DOHH2 (cell line): ENCODE measurements around the gene ODAD2.

Experiments
- H3F3A ChIP-seq: fragments of 200-600 bp; sonication (generic), shearing (Covaris generic); 2 replicates; pipeline ENCODE4 v1.6.0; 2016; ENCODE audit warnings: antibody characterized with exemption, mild to moderate bottlenecking; ENCODE audit not compliant: control insufficient read depth, insufficient read depth
- H3K27ac ChIP-seq: fragments of 200-600 bp; sonication (generic); 2 replicates; pipeline ENCODE4 v1.5.1; 2014; ENCODE audit warnings: low read depth, mild to moderate bottlenecking, low read length, moderate library complexity
- H3K27me3 ChIP-seq: fragments of 200-600 bp; sonication (generic); 2 replicates; pipeline ENCODE4 v1.6.1; 2014; ENCODE audit warnings: mild to moderate bottlenecking, low read length, mixed read lengths; ENCODE audit not compliant: control insufficient read depth
- H3K36me3 ChIP-seq: fragments of 200-600 bp; sonication (generic); 2 replicates; pipeline ENCODE4 v1.6.1; 2014; ENCODE audit warnings: mild to moderate bottlenecking, low read length, moderate library complexity, mixed read lengths; ENCODE audit not compliant: control insufficient read depth
- H3K4me1 ChIP-seq: fragments of 200-600 bp; sonication (generic); 2 replicates; pipeline ENCODE4 v1.6.1; 2014; ENCODE audit warnings: mild to moderate bottlenecking, low read length, mixed read lengths; ENCODE audit not compliant: control insufficient read depth
- H3K4me2 ChIP-seq: fragments of 200-600 bp; sonication (generic); 2 replicates; pipeline ENCODE4 v1.6.0; 2014; ENCODE audit warnings: mild to moderate bottlenecking, low read length, moderate library complexity
- H3K4me3 ChIP-seq: fragments of 200-600 bp; sonication (generic); 2 replicates; pipeline ENCODE4 v1.5.1; 2014; ENCODE audit warnings: mild to moderate bottlenecking, low read length, mixed read lengths
- H3K79me2 ChIP-seq: fragments of 200-600 bp; sonication (generic); 2 replicates; pipeline ENCODE4 v1.6.1; 2014; ENCODE audit warnings: mild to moderate bottlenecking, low read length, mixed read lengths; ENCODE audit not compliant: control insufficient read depth
- H3K9me2 ChIP-seq: fragments of 200-600 bp; sonication (generic); replicated peaks from 2 replicates; pipeline ENCODE4 v1.6.1; 2014; ENCODE audit warnings: mild to moderate bottlenecking, low read length, mixed read lengths; ENCODE audit not compliant: control insufficient read depth
- H3K9me3 ChIP-seq: fragments of 200-600 bp; sonication (generic); 2 replicates; pipeline ENCODE4 v1.6.1; 2014; ENCODE audit warnings: antibody characterized with exemption, low read length, mixed read lengths; ENCODE audit not compliant: control insufficient read depth, insufficient read depth
- H4K20me1 ChIP-seq: fragments of 200-600 bp; sonication (generic); 2 replicates; pipeline ENCODE4 v1.6.0; 2014; ENCODE audit warnings: low read depth, mild to moderate bottlenecking, antibody characterized with exemption, low read length, moderate library complexity; ENCODE audit not compliant: control insufficient read depth, insufficient read depth
- EZH2phosphoT487 ChIP-seq: fragments of 200-600 bp; sonication (generic); IDR thresholded peaks from 2 replicates; pipeline ENCODE4 v1.6.1; 2017; ENCODE audit warnings: borderline replicate concordance, mild to moderate bottlenecking, antibody characterized with exemption, low read length, moderate library complexity, mixed read lengths
- TF ChIP-seq, protein P1 (sequence below): fragments of 200-600 bp; sonication (generic); IDR thresholded peaks from one replicate; pipeline ENCODE4 v1.5.1; 2014; ENCODE audit warnings: antibody characterized with exemption, mild to moderate bottlenecking, low read depth, low read length; ENCODE audit not compliant: poor library complexity, severe bottlenecking

The ODAD2 gene

DNA sequence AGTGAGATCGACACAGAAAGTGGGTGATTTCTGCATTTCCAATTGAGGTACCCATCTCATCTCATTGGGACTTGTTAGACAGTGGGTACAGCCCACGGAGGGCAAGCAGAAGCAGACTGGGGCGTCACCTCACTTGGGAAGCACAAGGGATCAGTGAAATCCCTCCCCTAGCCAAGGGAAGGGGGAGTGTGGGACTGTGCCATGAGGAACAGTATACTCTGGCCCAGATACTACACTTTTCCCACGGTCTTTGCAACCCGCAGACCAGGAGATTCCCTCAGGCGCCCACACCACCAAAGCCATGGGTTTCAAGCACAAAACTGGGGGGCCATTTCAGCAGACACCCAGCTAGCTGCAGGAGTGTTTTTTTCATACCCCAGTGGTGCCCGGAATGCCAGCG, 99.8 kb downstream of the ODAD2 start:
- Histone ChIP-seq H4K20me1 (no peaks in the 10 kb centered on the region), H3K4me3 (no peak overlapping the region), H3K9me2 (no peaks in the 10 kb centered on the region), H3K4me1 (no peaks in the 10 kb centered on the region), H3K9me3 (no peaks in the 10 kb centered on the region), H3K79me2 (no peaks in the 10 kb centered on the region), H3K4me2 (no peak overlapping the region), H3K27ac (no peak overlapping the region), H3K27me3 (no peaks in the 10 kb centered on the region), H3F3A (no peaks in the 10 kb centered on the region), H3K36me3 (no peaks in the 10 kb centered on the region)
- TF ChIP-seq, protein P1, sequence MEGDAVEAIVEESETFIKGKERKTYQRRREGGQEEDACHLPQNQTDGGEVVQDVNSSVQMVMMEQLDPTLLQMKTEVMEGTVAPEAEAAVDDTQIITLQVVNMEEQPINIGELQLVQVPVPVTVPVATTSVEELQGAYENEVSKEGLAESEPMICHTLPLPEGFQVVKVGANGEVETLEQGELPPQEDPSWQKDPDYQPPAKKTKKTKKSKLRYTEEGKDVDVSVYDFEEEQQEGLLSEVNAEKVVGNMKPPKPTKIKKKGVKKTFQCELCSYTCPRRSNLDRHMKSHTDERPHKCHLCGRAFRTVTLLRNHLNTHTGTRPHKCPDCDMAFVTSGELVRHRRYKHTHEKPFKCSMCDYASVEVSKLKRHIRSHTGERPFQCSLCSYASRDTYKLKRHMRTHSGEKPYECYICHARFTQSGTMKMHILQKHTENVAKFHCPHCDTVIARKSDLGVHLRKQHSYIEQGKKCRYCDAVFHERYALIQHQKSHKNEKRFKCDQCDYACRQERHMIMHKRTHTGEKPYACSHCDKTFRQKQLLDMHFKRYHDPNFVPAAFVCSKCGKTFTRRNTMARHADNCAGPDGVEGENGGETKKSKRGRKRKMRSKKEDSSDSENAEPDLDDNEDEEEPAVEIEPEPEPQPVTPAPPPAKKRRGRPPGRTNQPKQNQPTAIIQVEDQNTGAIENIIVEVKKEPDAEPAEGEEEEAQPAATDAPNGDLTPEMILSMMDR, result no peak
- TF ChIP-seq EZH2phosphoT487, result no peak

DNA sequence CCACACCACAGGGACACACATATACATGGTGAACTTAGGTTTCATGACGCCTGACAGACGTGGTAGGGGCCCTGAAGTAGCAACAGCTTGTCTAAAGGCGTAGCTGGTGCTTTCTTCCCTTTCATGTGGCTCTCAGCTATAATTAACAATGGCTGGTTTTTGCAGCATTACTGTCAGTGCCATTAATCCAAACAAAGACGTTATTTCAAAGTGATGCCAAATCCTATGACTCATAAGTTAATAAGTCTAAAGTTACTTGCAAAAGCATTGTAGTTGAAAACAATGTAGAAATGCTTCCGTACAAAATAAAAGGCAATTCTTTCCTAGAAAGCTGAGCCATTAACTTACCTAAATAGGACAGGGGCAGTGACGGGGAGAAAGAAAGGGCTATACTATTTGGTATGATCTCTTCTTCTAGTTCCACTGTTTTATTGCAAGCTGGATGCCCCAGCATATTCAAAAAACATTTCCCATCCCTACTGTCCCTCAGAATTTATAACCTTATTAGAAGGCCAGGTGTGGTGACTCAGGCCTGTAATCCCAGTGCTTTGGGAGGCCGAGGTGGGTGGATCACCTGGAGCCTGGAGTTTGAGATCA, 105.4 kb downstream of the ODAD2 start:
- Histone ChIP-seq H3K4me3 (no peak overlapping the region), H3K27me3 (no peaks in the 10 kb centered on the region), H3K36me3 (no peaks in the 10 kb centered on the region), H4K20me1 (no peaks in the 10 kb centered on the region), H3K4me2 (no peak overlapping the region), H3K79me2 (no peaks in the 10 kb centered on the region), H3K9me3 (no peaks in the 10 kb centered on the region), H3K27ac (no peak overlapping the region), H3F3A (no peaks in the 10 kb centered on the region), H3K4me1 (no peaks in the 10 kb centered on the region), H3K9me2 (no peaks in the 10 kb centered on the region)
- TF ChIP-seq, protein P1, result no peak
- no peak for TF ChIP-seq EZH2phosphoT487

- H3K27ac ChIP-seq, result no peak overlapping the region
- no peak overlapping the region for H3K4me2 ChIP-seq
- TF ChIP-seq EZH2phosphoT487, result no peak
- TF ChIP-seq, protein P1, result no peak
- no peaks in the 10 kb centered on the region for H3F3A ChIP-seq
- no peaks in the 10 kb centered on the region for H3K27me3 ChIP-seq
- H3K4me3 ChIP-seq, result no peak overlapping the region
- no peaks in the 10 kb centered on the region for H3K4me1 ChIP-seq
- no peaks in the 10 kb centered on the region for H3K9me2 ChIP-seq
- H3K9me3 ChIP-seq, result no peaks in the 10 kb centered on the region
- H4K20me1 ChIP-seq, result no peaks in the 10 kb centered on the region
- no peaks in the 10 kb centered on the region for H3K79me2 ChIP-seq
- H3K36me3 ChIP-seq, result no peaks in the 10 kb centered on the region
Observed at GRCh38 chr10:27890971-27891370, 107.9 kb downstream of the ODAD2 start.
